Measurements from ENCODE around the gene LPP. TPM values are rescaled to one million over a fixed set of nuclear protein-coding genes. Genes with fewer than 3 reads are reported as not detected.

LPP gene
- total and polyA plus RNA-seq, 2 of the 13 experiments (the other 11 are each of a cell fraction or from before 2014, with no cell fraction given), result 19.2 to 29.9 TPM

DNA sequence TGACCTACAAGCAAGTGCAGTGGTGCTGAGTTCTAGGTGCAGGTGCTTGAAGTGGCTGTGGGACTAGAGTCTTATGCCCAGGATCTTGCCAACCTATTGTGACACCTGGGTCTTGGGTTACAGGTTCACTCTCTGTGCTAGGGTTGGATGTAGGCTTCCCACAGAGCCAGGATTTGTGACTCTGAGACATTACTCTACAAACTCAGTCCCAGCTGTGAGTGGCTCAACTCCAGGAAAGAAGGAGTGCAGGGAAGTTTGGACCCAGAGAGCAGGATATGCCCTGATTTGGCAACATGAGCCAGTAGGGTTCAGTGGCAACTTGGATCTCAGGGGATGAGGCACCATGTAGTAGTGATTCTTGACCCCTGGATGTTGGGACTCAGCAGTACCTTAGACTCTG is 182.2 kb downstream of the LPP start:
- H2AFZ ChIP-seq (ENCODE audit: low read length), result no peak overlapping the region
- no peaks in the 10 kb centered on the region for H3K4me1 ChIP-seq (ENCODE audit: insufficient read depth, low read length)
- peaks cover 27% of the 10 kb centered on the region for H3K79me2 ChIP-seq (ENCODE audit: insufficient read depth, low read length)
- DNase-seq (ENCODE audit: low spot score) (no peak), ATAC-seq (no peak), FAIRE-seq (no peak)
- H4K20me1 ChIP-seq (ENCODE audit: insufficient read depth, low read length), result no peaks in the 10 kb centered on the region
- TF ChIP-seq AGO2 (optimal IDR thresholded peaks at IDR 0.05; ENCODE audit: low read depth, low read length) (no peak), ZNF83 (CRISPR knock-in tag; IDR thresholded peaks at IDR 0.05; ENCODE audit: borderline replicate concordance) (no peak), YY1 (IDR thresholded peaks at IDR 0.05; ENCODE audit: insufficient read depth, insufficient replicate concordance, low read depth, low read length) (no peak), POLR2G (IDR thresholded peaks at IDR 0.05; ENCODE audit: low read depth, low read length) (no peak), JDP2 (CRISPR knock-in tag; IDR thresholded peaks at IDR 0.05; ENCODE audit: borderline replicate concordance) (no peak), IKZF1 (IDR thresholded peaks at IDR 0.05) (no peak), ZC3H4 (CRISPR knock-in tag; IDR thresholded peaks at IDR 0.05; ENCODE audit: borderline replicate concordance) (no peak), CREM (IDR thresholded peaks at IDR 0.05) (no peak), CREM (CRISPR knock-in tag; IDR thresholded peaks at IDR 0.05) (no peak), ZNF773 (CRISPR knock-in tag; IDR thresholded peaks at IDR 0.05; ENCODE audit: borderline replicate concordance) (no peak), ZNF615 (CRISPR knock-in tag; IDR thresholded peaks at IDR 0.05; ENCODE audit: borderline replicate concordance) (no peak), AKAP8 (CRISPR knock-in tag; IDR thresholded peaks at IDR 0.05) (no peak)
- TF ChIP-seq, protein P1, sequence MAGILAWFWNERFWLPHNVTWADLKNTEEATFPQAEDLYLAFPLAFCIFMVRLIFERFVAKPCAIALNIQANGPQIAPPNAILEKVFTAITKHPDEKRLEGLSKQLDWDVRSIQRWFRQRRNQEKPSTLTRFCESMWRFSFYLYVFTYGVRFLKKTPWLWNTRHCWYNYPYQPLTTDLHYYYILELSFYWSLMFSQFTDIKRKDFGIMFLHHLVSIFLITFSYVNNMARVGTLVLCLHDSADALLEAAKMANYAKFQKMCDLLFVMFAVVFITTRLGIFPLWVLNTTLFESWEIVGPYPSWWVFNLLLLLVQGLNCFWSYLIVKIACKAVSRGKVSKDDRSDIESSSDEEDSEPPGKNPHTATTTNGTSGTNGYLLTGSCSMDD (CRISPR knock-in tag; IDR thresholded peaks at IDR 0.05), result no peak
- TF ChIP-seq, protein P2, sequence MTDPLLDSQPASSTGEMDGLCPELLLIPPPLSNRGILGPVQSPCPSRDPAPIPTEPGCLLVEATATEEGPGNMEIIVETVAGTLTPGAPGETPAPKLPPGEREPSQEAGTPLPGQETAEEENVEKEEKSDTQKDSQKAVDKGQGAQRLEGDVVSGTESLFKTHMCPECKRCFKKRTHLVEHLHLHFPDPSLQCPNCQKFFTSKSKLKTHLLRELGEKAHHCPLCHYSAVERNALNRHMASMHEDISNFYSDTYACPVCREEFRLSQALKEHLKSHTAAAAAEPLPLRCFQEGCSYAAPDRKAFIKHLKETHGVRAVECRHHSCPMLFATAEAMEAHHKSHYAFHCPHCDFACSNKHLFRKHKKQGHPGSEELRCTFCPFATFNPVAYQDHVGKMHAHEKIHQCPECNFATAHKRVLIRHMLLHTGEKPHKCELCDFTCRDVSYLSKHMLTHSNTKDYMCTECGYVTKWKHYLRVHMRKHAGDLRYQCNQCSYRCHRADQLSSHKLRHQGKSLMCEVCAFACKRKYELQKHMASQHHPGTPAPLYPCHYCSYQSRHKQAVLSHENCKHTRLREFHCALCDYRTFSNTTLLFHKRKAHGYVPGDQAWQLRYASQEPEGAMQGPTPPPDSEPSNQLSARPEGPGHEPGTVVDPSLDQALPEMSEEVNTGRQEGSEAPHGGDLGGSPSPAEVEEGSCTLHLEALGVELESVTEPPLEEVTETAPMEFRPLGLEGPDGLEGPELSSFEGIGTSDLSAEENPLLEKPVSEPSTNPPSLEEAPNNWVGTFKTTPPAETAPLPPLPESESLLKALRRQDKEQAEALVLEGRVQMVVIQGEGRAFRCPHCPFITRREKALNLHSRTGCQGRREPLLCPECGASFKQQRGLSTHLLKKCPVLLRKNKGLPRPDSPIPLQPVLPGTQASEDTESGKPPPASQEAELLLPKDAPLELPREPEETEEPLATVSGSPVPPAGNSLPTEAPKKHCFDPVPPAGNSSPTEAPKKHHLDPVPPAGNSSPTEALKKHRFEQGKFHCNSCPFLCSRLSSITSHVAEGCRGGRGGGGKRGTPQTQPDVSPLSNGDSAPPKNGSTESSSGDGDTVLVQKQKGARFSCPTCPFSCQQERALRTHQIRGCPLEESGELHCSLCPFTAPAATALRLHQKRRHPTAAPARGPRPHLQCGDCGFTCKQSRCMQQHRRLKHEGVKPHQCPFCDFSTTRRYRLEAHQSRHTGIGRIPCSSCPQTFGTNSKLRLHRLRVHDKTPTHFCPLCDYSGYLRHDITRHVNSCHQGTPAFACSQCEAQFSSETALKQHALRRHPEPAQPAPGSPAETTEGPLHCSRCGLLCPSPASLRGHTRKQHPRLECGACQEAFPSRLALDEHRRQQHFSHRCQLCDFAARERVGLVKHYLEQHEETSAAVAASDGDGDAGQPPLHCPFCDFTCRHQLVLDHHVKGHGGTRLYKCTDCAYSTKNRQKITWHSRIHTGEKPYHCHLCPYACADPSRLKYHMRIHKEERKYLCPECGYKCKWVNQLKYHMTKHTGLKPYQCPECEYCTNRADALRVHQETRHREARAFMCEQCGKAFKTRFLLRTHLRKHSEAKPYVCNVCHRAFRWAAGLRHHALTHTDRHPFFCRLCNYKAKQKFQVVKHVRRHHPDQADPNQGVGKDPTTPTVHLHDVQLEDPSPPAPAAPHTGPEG (CRISPR knock-in tag; IDR thresholded peaks at IDR 0.05), result no peak
- TF ChIP-seq, protein P3, sequence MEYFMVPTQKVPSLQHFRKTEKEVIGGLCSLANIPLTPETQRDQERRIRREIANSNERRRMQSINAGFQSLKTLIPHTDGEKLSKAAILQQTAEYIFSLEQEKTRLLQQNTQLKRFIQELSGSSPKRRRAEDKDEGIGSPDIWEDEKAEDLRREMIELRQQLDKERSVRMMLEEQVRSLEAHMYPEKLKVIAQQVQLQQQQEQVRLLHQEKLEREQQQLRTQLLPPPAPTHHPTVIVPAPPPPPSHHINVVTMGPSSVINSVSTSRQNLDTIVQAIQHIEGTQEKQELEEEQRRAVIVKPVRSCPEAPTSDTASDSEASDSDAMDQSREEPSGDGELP (IDR thresholded peaks at IDR 0.05; ENCODE audit: borderline replicate concordance, low read depth), result no peak
- H3K27ac ChIP-seq (ENCODE audit: extremely low read length, insufficient read depth, low read length), result no peak overlapping the region
- no peaks in the 10 kb centered on the region; a peak in 1 of 5 replicates for H3K36me3 ChIP-seq (replicated peaks in 1 of 2; ENCODE audit: control insufficient read depth in 1 of 2, insufficient read depth in 2 of 2, low read length in 2 of 2)
- ChIA-PET CTCF (ENCODE audit: low intra/inter-chr PET ratio, low total read pairs) (no interaction called here), POLR2A (no interaction called here)
- no peaks in the 10 kb centered on the region for H3K27me3 ChIP-seq (ENCODE audit: control insufficient read depth in 1 of 2, insufficient read depth in 2 of 2, low read length in 2 of 2)
- intact Hi-C loops (cut with micrococcal nuclease; ENCODE audit: unreplicated experiment), result no loop called here
- H3K9ac ChIP-seq (ENCODE audit: insufficient read depth, low read depth, low read length), result no peak overlapping the region
- no TSS peak for BruUV-seq (replicated peaks)
- H3K4me2 ChIP-seq (ENCODE audit: low read depth, low read length), result no peak overlapping the region
- no peaks in the 10 kb centered on the region for H3K9me3 ChIP-seq (ENCODE audit: low read length)
- no peak overlapping the region for H3K4me3 ChIP-seq (replicated peaks in 1 of 3; ENCODE audit: insufficient read depth in 1 of 3, low read depth in 2 of 3, low read length in 3 of 3)
- in situ Hi-C loops (cut with HindIII; ENCODE audit: extremely low pct_ligation_motif_present, low pct_unique_long_range_greater_than_20kb), result no loop called here
